H1 (cell line): Measurements from ENCODE around the gene TNNC1. TPM values are rescaled to one million over a fixed set of nuclear protein-coding genes. Genes with fewer than 3 reads are reported as not detected.

Source experiments
- CHD2 ChIP-seq: IDR thresholded peaks from 2 replicates; pipeline ENCODE4 v1.6.1; 2012; ENCODE audit warnings: low read length, improper control_type of control experiment
- CREB1 ChIP-seq: IDR thresholded peaks from 2 replicates; pipeline ENCODE4 v1.6.1; 2012; ENCODE audit warnings: inconsistent platforms
- KDM1A ChIP-seq: fragments of 200-600, 300-600 bp; sonication (generic); IDR thresholded peaks from 2 replicates; pipeline ENCODE4 v1.7.1; 2016; ENCODE audit warnings: mild to moderate bottlenecking, low read length, borderline replicate concordance
- SP4 ChIP-seq: IDR thresholded peaks from 2 replicates; pipeline ENCODE4 v1.6.1; 2012; ENCODE audit warnings: low read length, inconsistent platforms
- polyA plus RNA-seq, 7 experiments: library from polyadenylated mRNA; depleted of rRNA in 3 of 7; stranded (reverse) in 5 of 7; unstranded in 2 of 7; fragments of >200 nt in 5 of 7; fragments of 200-250 nt in 2 of 7; gene quantifications; 1 replicate in 5 of 7; 2 replicates in 1 of 7; 4 replicates in 1 of 7; pipeline versions ENCODE4 v1.2.1 to v1.2.3, GENCODE V29; 2011 to 2013; ENCODE audit warnings: missing spikeins in 2 of 7, mixed read lengths in 2 of 7
- total RNA-seq: library from RNA; stranded (reverse); fragmentation: NEBNext Ultra II Directional; extraction: Animal tissue kit (Norgen Biotek cat#: 25700); gene quantifications from 2 replicates; pipeline ENCODE4 v1.2.1, GENCODE V29; 2021

Gene TNNC1
- total and polyA plus RNA-seq, 2 of the 8 experiments (the other 6 are each of a cell fraction or from before 2014, with no cell fraction given) = 5.8 to 16.4 TPM

GRCh38 chr3:52502808-52503350 is 49.0 kb upstream of the TNNC1 start (continued):
- no peak for TF ChIP-seq KDM1A
- no peak for TF ChIP-seq SP4
- no peak for TF ChIP-seq CHD2
- no peak for TF ChIP-seq CREB1
